Measurements from ENCODE around the gene LRP1. TPM values are rescaled to one million over a fixed set of nuclear protein-coding genes. Genes with fewer than 3 reads are reported as not detected.

Gene LRP1
- total and polyA plus RNA-seq, 2 of the 13 experiments (the other 11 are each of a cell fraction or from before 2014, with no cell fraction given): 14.7 to 30.8 TPM

GRCh38 chr12:57213058-57213715, 84.9 kb downstream of the LRP1 start (continued):
- TF ChIP-seq, protein P1, sequence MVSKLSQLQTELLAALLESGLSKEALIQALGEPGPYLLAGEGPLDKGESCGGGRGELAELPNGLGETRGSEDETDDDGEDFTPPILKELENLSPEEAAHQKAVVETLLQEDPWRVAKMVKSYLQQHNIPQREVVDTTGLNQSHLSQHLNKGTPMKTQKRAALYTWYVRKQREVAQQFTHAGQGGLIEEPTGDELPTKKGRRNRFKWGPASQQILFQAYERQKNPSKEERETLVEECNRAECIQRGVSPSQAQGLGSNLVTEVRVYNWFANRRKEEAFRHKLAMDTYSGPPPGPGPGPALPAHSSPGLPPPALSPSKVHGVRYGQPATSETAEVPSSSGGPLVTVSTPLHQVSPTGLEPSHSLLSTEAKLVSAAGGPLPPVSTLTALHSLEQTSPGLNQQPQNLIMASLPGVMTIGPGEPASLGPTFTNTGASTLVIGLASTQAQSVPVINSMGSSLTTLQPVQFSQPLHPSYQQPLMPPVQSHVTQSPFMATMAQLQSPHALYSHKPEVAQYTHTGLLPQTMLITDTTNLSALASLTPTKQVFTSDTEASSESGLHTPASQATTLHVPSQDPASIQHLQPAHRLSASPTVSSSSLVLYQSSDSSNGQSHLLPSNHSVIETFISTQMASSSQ (IDR thresholded peaks at IDR 0.05; ENCODE audit: low read depth): no peak
- TF ChIP-seq, protein P1 (CRISPR knock-in tag; IDR thresholded peaks at IDR 0.05; ENCODE audit: borderline replicate concordance): no peak
- no peak for TF ChIP-seq RBM39 (IDR thresholded peaks at IDR 0.05; ENCODE audit: low read depth, low read length, poor library complexity, severe bottlenecking)
- no peak for TF ChIP-seq ELF1 (CRISPR knock-in tag; IDR thresholded peaks at IDR 0.05)
- no peak for TF ChIP-seq CCDC6 (CRISPR knock-in tag; IDR thresholded peaks at IDR 0.05)
- TF ChIP-seq, protein P2, sequence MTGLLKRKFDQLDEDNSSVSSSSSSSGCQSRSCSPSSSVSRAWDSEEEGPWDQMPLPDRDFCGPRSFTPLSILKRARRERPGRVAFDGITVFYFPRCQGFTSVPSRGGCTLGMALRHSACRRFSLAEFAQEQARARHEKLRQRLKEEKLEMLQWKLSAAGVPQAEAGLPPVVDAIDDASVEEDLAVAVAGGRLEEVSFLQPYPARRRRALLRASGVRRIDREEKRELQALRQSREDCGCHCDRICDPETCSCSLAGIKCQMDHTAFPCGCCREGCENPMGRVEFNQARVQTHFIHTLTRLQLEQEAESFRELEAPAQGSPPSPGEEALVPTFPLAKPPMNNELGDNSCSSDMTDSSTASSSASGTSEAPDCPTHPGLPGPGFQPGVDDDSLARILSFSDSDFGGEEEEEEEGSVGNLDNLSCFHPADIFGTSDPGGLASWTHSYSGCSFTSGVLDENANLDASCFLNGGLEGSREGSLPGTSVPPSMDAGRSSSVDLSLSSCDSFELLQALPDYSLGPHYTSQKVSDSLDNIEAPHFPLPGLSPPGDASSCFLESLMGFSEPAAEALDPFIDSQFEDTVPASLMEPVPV (CRISPR knock-in tag; IDR thresholded peaks at IDR 0.05): no peak
- TF ChIP-seq KAT2B (IDR thresholded peaks at IDR 0.05; ENCODE audit: borderline replicate concordance, low read depth, low read length): no peak
- TF ChIP-seq SRSF4 (IDR thresholded peaks at IDR 0.05; ENCODE audit: low read depth, low read length, poor library complexity, severe bottlenecking): no peak
- TF ChIP-seq ZNF713 (CRISPR knock-in tag; IDR thresholded peaks at IDR 0.05): no peak
- no peak for TF ChIP-seq RBFOX2 (IDR thresholded peaks at IDR 0.05; ENCODE audit: low read depth, low read length)
- no peak for TF ChIP-seq SIN3A (IDR thresholded peaks at IDR 0.05; ENCODE audit: borderline replicate concordance, low read depth, low read length)
- 0 out of 2 replicates have a peak, but pooled peaks have one; percentile 21 for TF ChIP-seq SALL1 (CRISPR knock-in tag; IDR thresholded peaks at IDR 0.05)
- no peak for TF ChIP-seq MYPOP (CRISPR knock-in tag; IDR thresholded peaks at IDR 0.05)
- TF ChIP-seq ZNF616 (CRISPR knock-in tag; IDR thresholded peaks at IDR 0.05; ENCODE audit: low read depth): no peak
- peak; percentile 80 for TF ChIP-seq STAG1 (CRISPR knock-in tag; IDR thresholded peaks at IDR 0.05)
- no peak for TF ChIP-seq WIZ (CRISPR knock-in tag; IDR thresholded peaks at IDR 0.05)
- no peak for TF ChIP-seq MED13 (CRISPR knock-in tag; IDR thresholded peaks at IDR 0.05)
- TF ChIP-seq ZFP36 (IDR thresholded peaks at IDR 0.05; ENCODE audit: borderline replicate concordance, low read depth, low read length, partially characterized antibody): no peak
- TF ChIP-seq THAP7 (CRISPR knock-in tag; IDR thresholded peaks at IDR 0.05): no peak
- TF ChIP-seq ERF (CRISPR knock-in tag; IDR thresholded peaks at IDR 0.05): no peak

All from HepG2 (cell line).